ENCODE results near the gene GLDN. TPM values are rescaled to one million over a fixed set of nuclear protein-coding genes. Genes with fewer than 3 reads are reported as not detected.

The GLDN gene
- total and polyA plus RNA-seq, 10 of the 15 experiments (the other 5 are each of a cell fraction or from before 2014, with no cell fraction given), result 0.13 TPM; not detected in 9

- H3K9ac ChIP-seq (ENCODE audit: control insufficient read depth, insufficient read depth, low read length), result no peak overlapping the region
- H4K20me1 ChIP-seq (ENCODE audit: control insufficient read depth, insufficient read depth), result no peaks in the 10 kb centered on the region
- POLR2A ChIA-PET, result no interaction called here
- SMC1A ChIA-PET (ENCODE audit: uncharacterized antibody, unreplicated experiment), result no interaction called here
- H3K4me2 ChIP-seq (ENCODE audit: control insufficient read depth, insufficient read depth), result no peak overlapping the region
- 43% methylated on average over 2 of the region's 2 CpGs for WGBS (ENCODE audit: insufficient coverage, insufficient replicate concordance, low lambda C conversion rate, missing lambda C conversion rate)
- BruUV-seq (replicated peaks), result no TSS peak
- no peak for ATAC-seq
- in situ Hi-C loops (cut with MboI) (no loop called here), intact Hi-C loops (cut with micrococcal nuclease; ENCODE audit: unreplicated experiment) (no loop called here)
- H2AFZ ChIP-seq (ENCODE audit: control insufficient read depth, low read depth, low read length), result no peak overlapping the region
- H3K4me1 ChIP-seq (ENCODE audit: control insufficient read depth, insufficient read depth, low read length), result peaks cover 9% of the 10 kb centered on the region
- no peak for FAIRE-seq
- no peak overlapping the region for H3K4me3 ChIP-seq
- no peaks in the 10 kb centered on the region; the same call in 2 of the 3 replicates for H3K9me3 ChIP-seq (replicated peaks; ENCODE audit: control insufficient read depth, insufficient read depth, low read length)
- H3K27me3 ChIP-seq (replicated peaks in 1 of 2; ENCODE audit: control insufficient read depth in 2 of 2, insufficient read depth in 2 of 2, low read length in 1 of 2), result peaks cover 3 to 7% of the 10 kb centered on the region in 2 experiments
- H3K36me3 ChIP-seq (ENCODE audit: control insufficient read depth in 2 of 2, insufficient read depth in 2 of 2, low read length in 1 of 2), result no peaks in the 10 kb centered on the region
- CTCF ChIA-PET, result no interaction called here
- RAD21 ChIA-PET (ENCODE audit: unreplicated experiment), result no interaction called here
- no peak overlapping the region for H3K27ac ChIP-seq (ENCODE audit: control insufficient read depth, insufficient read depth)
- H3K79me2 ChIP-seq (ENCODE audit: control insufficient read depth, insufficient read depth, low read length), result no peaks in the 10 kb centered on the region
- DNase-seq (ENCODE audit: low read depth, low spot score), result no peak
- no peak for TF ChIP-seq RB1 (IDR thresholded peaks at IDR 0.05; ENCODE audit: borderline replicate concordance)
- TF ChIP-seq CBFB (IDR thresholded peaks at IDR 0.05; ENCODE audit: low read depth), result no peak
- no peak for TF ChIP-seq BACH1 (IDR thresholded peaks at IDR 0.05; ENCODE audit: borderline replicate concordance)
- no peak for TF ChIP-seq NKRF (conservative IDR thresholded peaks at IDR 0.05)
- TF ChIP-seq ZNF592 (IDR thresholded peaks at IDR 0.05), result no peak
- no peak for TF ChIP-seq ZBTB4 (CRISPR knock-in tag; IDR thresholded peaks at IDR 0.05)
- TF ChIP-seq SIN3A (IDR thresholded peaks at IDR 0.05; ENCODE audit: low read depth, low read length), result no peak
- no peak for TF ChIP-seq ATF3 (IDR thresholded peaks at IDR 0.05; ENCODE audit: borderline replicate concordance, extremely low read depth, low read depth, low read length)
- TF ChIP-seq EP300 (IDR thresholded peaks at IDR 0.05; ENCODE audit: borderline replicate concordance in 1 of 2, control insufficient read depth in 1 of 2, low read depth in 2 of 2, low read length in 2 of 2), result no peak
- no peak for TF ChIP-seq GATAD2B (conservative IDR thresholded peaks at IDR 0.05; ENCODE audit: low read depth)
These were observed 12.5 kb downstream of the GLDN start for GRCh38 chr15:51353976-51354375.
